Spinal cord (tissue), 10 donors: Measurements from ENCODE around the gene MCU. TPM values are rescaled to one million over a fixed set of nuclear protein-coding genes. Genes with fewer than 3 reads are reported as not detected.

Source experiments
- DNase-seq, 6 donors: peaks; one replicate each; pipeline versions ENCODE4 v3.0.0 to v3.0.0-alpha.2; 2013 to 2015; ENCODE audit warnings: low spot score in 6 of 6, low read depth in 4 of 6
- H3K27ac ChIP-seq: one replicate; pipeline ENCODE4 v1.5.1; 2013; ENCODE audit warnings: low read depth, low read length, control low read depth
- H3K27me3 ChIP-seq: one replicate; pipeline ENCODE4 v1.6.1; 2013; ENCODE audit warnings: low read length; ENCODE audit not compliant: control insufficient read depth, insufficient read depth
- H3K36me3 ChIP-seq: one replicate; pipeline ENCODE4 v1.6.1; 2013; ENCODE audit warnings: low read length; ENCODE audit not compliant: control insufficient read depth, insufficient read depth
- H3K4me1 ChIP-seq: one replicate; pipeline ENCODE4 v1.6.1; 2013; ENCODE audit warnings: low read length; ENCODE audit not compliant: control insufficient read depth, insufficient read depth
- H3K4me3 ChIP-seq: one replicate; pipeline ENCODE4 v1.5.1; 2013; ENCODE audit warnings: low read depth, low read length, control low read depth
- H3K9me3 ChIP-seq: one replicate; pipeline ENCODE4 v1.6.1; 2013; ENCODE audit warnings: low read length; ENCODE audit not compliant: control insufficient read depth, insufficient read depth
- WGBS: methylation state at CpG from one replicate; pipeline ENCODE4 v1.1.5; 2013; ENCODE audit warnings: missing lambda C conversion rate; ENCODE audit not compliant: insufficient coverage; 5-methylcytosine and 5-hydroxymethylcytosine counted together
- polyA plus RNA-seq, 2 donors: library from polyadenylated mRNA; unstranded; fragments of 120-200 nt; gene quantifications; one replicate each; pipeline ENCODE4 v1.2.1, GENCODE V29; 2013; ENCODE audit not compliant: insufficient read length in 2 of 2
- total RNA-seq, 2 donors: library from RNA; depleted of rRNA in 1 of 2; stranded (reverse); fragments of 120-200 nt in 1 of 2; fragments of >200 nt in 1 of 2; gene quantifications; one replicate each; pipeline versions ENCODE4 v1.2.3 to v1.2.4, GENCODE V29; 2013 to 2014
- donor health status: healthy.

The MCU gene
- total and polyA plus RNA-seq, 4 donors, result 39.2 to 55.2 (median 42.2) TPM

GRCh38 chr10:72814099-72814790, 122.3 kb downstream of the MCU start:
- Histone ChIP-seq H3K27me3 (no peaks in the 10 kb centered on the region), H3K36me3 (no peaks in the 10 kb centered on the region), H3K4me1 (no peaks in the 10 kb centered on the region), H3K27ac (peak overlapping the region; percentile 10), H3K9me3 (peaks cover 1% of the 10 kb centered on the region), H3K4me3 (no peak overlapping the region)
- DNase-seq, result peak in 2 of 6 donors; percentile 52 to 89
- no CpG with 5 or more reads among the region's 2 CpGs for WGBS

- no peak for DNase-seq
- Histone ChIP-seq H3K4me1 (no peaks in the 10 kb centered on the region), H3K36me3 (no peaks in the 10 kb centered on the region), H3K9me3 (no peaks in the 10 kb centered on the region), H3K4me3 (no peak overlapping the region), H3K27ac (no peak overlapping the region), H3K27me3 (no peaks in the 10 kb centered on the region)
- no CpG with 5 or more reads among the region's 1 CpG for WGBS
Measured at GRCh38 chr10:72816565-72816964, 124.6 kb downstream of the MCU start.

GRCh38 chr10:72818076-72818475, 126.1 kb downstream of the MCU start:
- Histone ChIP-seq H3K9me3 (no peaks in the 10 kb centered on the region), H3K27ac (no peak overlapping the region), H3K27me3 (no peaks in the 10 kb centered on the region), H3K4me1 (no peaks in the 10 kb centered on the region), H3K36me3 (no peaks in the 10 kb centered on the region), H3K4me3 (no peak overlapping the region)
- no CpG with 5 or more reads among the region's 2 CpGs for WGBS
- no peak for DNase-seq

GRCh38 chr10:72819053-72819452, 127.1 kb downstream of the MCU start:
- H3K4me1 ChIP-seq, result no peaks in the 10 kb centered on the region
- no peak overlapping the region for H3K4me3 ChIP-seq
- H3K9me3 ChIP-seq, result no peaks in the 10 kb centered on the region
- WGBS, result no CpG with 5 or more reads among the region's 1 CpG
- H3K27ac ChIP-seq, result no peak overlapping the region
- no peaks in the 10 kb centered on the region for H3K36me3 ChIP-seq
- H3K27me3 ChIP-seq, result no peaks in the 10 kb centered on the region
- no peak for DNase-seq

GRCh38 chr10:72821606-72822005, 129.7 kb downstream of the MCU start:
- Histone ChIP-seq H3K4me1 (no peaks in the 10 kb centered on the region), H3K27me3 (no peaks in the 10 kb centered on the region), H3K9me3 (no peaks in the 10 kb centered on the region), H3K4me3 (no peak overlapping the region), H3K27ac (no peak overlapping the region), H3K36me3 (no peaks in the 10 kb centered on the region)
- no peak for DNase-seq
- no CpG with 5 or more reads among the region's 2 CpGs for WGBS

GRCh38 chr10:72822342-72822986, 130.5 kb downstream of the MCU start:
- H3K27me3 ChIP-seq, result no peaks in the 10 kb centered on the region
- H3K36me3 ChIP-seq, result no peaks in the 10 kb centered on the region
- no peaks in the 10 kb centered on the region for H3K9me3 ChIP-seq
- no peak overlapping the region for H3K27ac ChIP-seq
- no peaks in the 10 kb centered on the region for H3K4me1 ChIP-seq
- no peak overlapping the region for H3K4me3 ChIP-seq
- 100% methylated on average over 1 of the region's 4 CpGs for WGBS
- DNase-seq, result no peak

- DNase-seq, result no peak
- no peaks in the 10 kb centered on the region for H3K27me3 ChIP-seq
- H3K27ac ChIP-seq, result no peak overlapping the region
- H3K9me3 ChIP-seq, result no peaks in the 10 kb centered on the region
- H3K4me3 ChIP-seq, result no peak overlapping the region
- no peaks in the 10 kb centered on the region for H3K4me1 ChIP-seq
- no peaks in the 10 kb centered on the region for H3K36me3 ChIP-seq
Measured at GRCh38 chr10:72825163-72825562, 133.2 kb downstream of the MCU start.

GRCh38 chr10:72826346-72826745, 134.4 kb downstream of the MCU start:
- Histone ChIP-seq H3K27me3 (no peaks in the 10 kb centered on the region), H3K27ac (no peak overlapping the region), H3K4me1 (no peaks in the 10 kb centered on the region), H3K9me3 (no peaks in the 10 kb centered on the region), H3K36me3 (no peaks in the 10 kb centered on the region), H3K4me3 (no peak overlapping the region)
- DNase-seq, result no peak

GRCh38 chr10:72828294-72828693, 136.4 kb downstream of the MCU start:
- H3K4me3 ChIP-seq, result no peak overlapping the region
- H3K27ac ChIP-seq, result no peak overlapping the region
- H3K27me3 ChIP-seq, result no peaks in the 10 kb centered on the region
- H3K4me1 ChIP-seq, result no peaks in the 10 kb centered on the region
- H3K9me3 ChIP-seq, result no peaks in the 10 kb centered on the region
- no peaks in the 10 kb centered on the region for H3K36me3 ChIP-seq
- DNase-seq, result no peak

GRCh38 chr10:72830625-72831024, 138.7 kb downstream of the MCU start:
- peak in 1 of 6 donors; percentile 50 for DNase-seq
- Histone ChIP-seq H3K4me1 (no peaks in the 10 kb centered on the region), H3K9me3 (no peaks in the 10 kb centered on the region), H3K4me3 (no peak overlapping the region), H3K27me3 (no peaks in the 10 kb centered on the region), H3K27ac (no peak overlapping the region), H3K36me3 (no peaks in the 10 kb centered on the region)
- WGBS, result 64% methylated on average over 2 of the region's 2 CpGs
